HK-2 (cell line): ENCODE results near the gene CUZD1.

Source experiments
- DNase-seq: peaks from one replicate; pipeline ENCODE4 v3.0.0-alpha.2; 2018; ENCODE audit not compliant: unreplicated experiment

The CUZD1 gene

GRCh38 chr10:122856902-122857301, 11.2 kb upstream of the CUZD1 start:
- DNase-seq = no peak

GRCh38 chr10:122855745-122856144, 10.1 kb upstream of the CUZD1 start:
- no peak for DNase-seq

GRCh38 chr10:122854648-122855047, 9.0 kb upstream of the CUZD1 start:
- peak; percentile 51 for DNase-seq

GRCh38 chr10:122853665-122854313, 8.1 kb upstream of the CUZD1 start:
- DNase-seq = no peak

GRCh38 chr10:122852261-122852660, 6.6 kb upstream of the CUZD1 start:
- no peak for DNase-seq

- DNase-seq = no peak
Measured at GRCh38 chr10:122850705-122851640, 5.3 kb upstream of the CUZD1 start.

- DNase-seq = no peak
Measured at GRCh38 chr10:122849900-122850605, 4.4 kb upstream of the CUZD1 start.

GRCh38 chr10:122849090-122849489, 3.4 kb upstream of the CUZD1 start:
- DNase-seq = no peak

- DNase-seq = no peak
Measured at GRCh38 chr10:122847782-122848604, 2.3 kb upstream of the CUZD1 start.

GRCh38 chr10:122844146-122844545, 1.5 kb downstream of the CUZD1 start:
- no peak for DNase-seq

GRCh38 chr10:122841569-122841968, 4.1 kb downstream of the CUZD1 start:
- no peak for DNase-seq

GRCh38 chr10:122839505-122839904, 6.2 kb downstream of the CUZD1 start:
- no peak for DNase-seq

- DNase-seq = no peak
Measured at GRCh38 chr10:122838880-122839279, 6.8 kb downstream of the CUZD1 start.

GRCh38 chr10:122835908-122836307, 9.7 kb downstream of the CUZD1 start:
- DNase-seq = no peak

- DNase-seq = no peak
Measured at GRCh38 chr10:122830965-122831353, 14.7 kb downstream of the CUZD1 start.

GRCh38 chr10:122830273-122830964, 15.2 kb downstream of the CUZD1 start:
- no peak for DNase-seq

GRCh38 chr10:122829454-122829853, 16.2 kb downstream of the CUZD1 start:
- DNase-seq = no peak

- DNase-seq = no peak
Measured at GRCh38 chr10:122828716-122829255, 16.9 kb downstream of the CUZD1 start.

- no peak for DNase-seq
Measured at GRCh38 chr10:122827302-122827701, 18.4 kb downstream of the CUZD1 start.

GRCh38 chr10:122822973-122823690, 22.5 kb downstream of the CUZD1 start:
- no peak for DNase-seq
